Vagina (tissue), 2 donors: ENCODE results near the gene COL25A1.

Experiments used
- POLR2AphosphoS5 ChIP-seq, 2 donors: sonication (generic); formaldehyde crosslinking; IDR thresholded peaks; one replicate each; pipeline ENCODE4 v1.9.0; 2017; ENCODE audit warnings: antibody characterized with exemption in 2 of 2, mild to moderate bottlenecking in 2 of 2, low read depth in 1 of 2; ENCODE audit not compliant: insufficient read depth in 1 of 2
- TF ChIP-seq, protein P1 (sequence below), 3 experiments: fragments of 450-650 bp in 2 of 3; fragments of 200-600 bp in 1 of 3; sonication (generic) in 1 of 3; IDR thresholded peaks; one replicate each; pipeline ENCODE4 v1.5.1; 2017 to 2019; ENCODE audit warnings: antibody characterized with exemption in 3 of 3, mild to moderate bottlenecking in 2 of 3, moderate library complexity in 2 of 3

DNA sequence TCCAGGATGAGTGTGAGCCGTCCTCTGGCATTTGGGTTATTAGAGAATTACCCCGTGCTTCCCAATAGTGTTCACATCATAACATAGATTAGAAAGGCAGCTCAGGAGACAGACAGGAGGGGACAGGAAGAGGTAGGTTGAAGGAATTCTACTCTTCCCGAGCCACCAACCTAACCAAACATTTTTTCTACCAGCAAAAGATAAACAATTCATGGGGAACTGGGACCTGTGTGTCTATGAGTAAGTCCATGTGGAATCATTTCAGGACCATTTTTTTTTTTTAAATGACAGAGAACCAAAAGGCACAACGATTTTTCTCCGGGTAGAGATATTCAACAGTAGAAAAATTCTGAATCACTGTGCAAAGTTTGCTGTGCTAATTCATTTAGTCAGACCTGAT, 365.4 kb downstream of the COL25A1 start:
- TF ChIP-seq, protein P1, sequence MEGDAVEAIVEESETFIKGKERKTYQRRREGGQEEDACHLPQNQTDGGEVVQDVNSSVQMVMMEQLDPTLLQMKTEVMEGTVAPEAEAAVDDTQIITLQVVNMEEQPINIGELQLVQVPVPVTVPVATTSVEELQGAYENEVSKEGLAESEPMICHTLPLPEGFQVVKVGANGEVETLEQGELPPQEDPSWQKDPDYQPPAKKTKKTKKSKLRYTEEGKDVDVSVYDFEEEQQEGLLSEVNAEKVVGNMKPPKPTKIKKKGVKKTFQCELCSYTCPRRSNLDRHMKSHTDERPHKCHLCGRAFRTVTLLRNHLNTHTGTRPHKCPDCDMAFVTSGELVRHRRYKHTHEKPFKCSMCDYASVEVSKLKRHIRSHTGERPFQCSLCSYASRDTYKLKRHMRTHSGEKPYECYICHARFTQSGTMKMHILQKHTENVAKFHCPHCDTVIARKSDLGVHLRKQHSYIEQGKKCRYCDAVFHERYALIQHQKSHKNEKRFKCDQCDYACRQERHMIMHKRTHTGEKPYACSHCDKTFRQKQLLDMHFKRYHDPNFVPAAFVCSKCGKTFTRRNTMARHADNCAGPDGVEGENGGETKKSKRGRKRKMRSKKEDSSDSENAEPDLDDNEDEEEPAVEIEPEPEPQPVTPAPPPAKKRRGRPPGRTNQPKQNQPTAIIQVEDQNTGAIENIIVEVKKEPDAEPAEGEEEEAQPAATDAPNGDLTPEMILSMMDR (IDR thresholded peaks at IDR 0.05), result no peak
- no peak for TF ChIP-seq POLR2AphosphoS5 (IDR thresholded peaks at IDR 0.05; ENCODE audit: insufficient read depth in 1 of 2, low read depth in 1 of 2)
